SKM-1 (cell line): ENCODE measurements around the gene HYDIN.

Source experiments
- DNase-seq: peaks from one replicate; lab custom pipeline; 2025; ENCODE audit not compliant: unreplicated experiment; lab: John Stamatoyannopoulos, UW

HYDIN gene

DNA sequence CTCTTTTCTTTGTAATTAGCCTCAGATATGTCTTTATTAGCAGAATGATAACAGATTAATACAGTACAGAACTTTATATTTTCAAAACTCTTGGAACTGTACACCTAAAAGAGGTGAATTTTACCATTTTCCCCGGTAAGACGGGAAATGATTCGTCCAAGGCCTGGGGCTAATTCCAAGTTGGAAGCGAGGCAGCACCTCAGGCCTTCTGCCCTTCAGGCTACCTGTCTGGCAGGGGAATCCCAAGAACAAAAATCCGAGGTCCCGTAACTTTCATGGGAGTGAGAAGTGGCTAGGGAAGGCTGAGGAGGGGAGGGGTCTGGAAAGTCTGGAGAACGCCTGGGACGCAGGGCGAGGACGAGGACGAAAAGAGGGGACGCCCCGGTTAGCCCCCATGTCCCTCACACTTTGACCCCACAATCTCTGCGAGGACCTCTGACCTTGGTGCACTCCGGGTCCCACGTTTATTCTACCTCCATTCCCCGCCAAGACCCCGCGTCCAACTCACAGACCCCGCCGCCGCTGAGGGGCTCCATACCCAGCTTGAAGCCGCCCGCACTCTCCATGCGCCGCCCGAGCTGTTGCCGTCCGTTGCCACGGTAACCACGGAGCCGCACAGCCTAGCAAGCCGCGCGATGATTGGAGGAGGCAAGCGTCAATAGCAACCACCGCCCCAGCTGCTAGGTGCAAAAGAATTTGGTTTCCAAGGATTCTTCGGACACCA lies at the start of gene HYDIN:
Gene HYDIN, minus strand, starts transcription at position 601 of the 724 bp plus-strand sequence. CDS start 43,827 bp downstream, outside the sequence.
- no peak for DNase-seq

GRCh38 chr16:71276589-71277334 lies 46.2 kb upstream of the HYDIN start:
- DNase-seq = no peak

DNA sequence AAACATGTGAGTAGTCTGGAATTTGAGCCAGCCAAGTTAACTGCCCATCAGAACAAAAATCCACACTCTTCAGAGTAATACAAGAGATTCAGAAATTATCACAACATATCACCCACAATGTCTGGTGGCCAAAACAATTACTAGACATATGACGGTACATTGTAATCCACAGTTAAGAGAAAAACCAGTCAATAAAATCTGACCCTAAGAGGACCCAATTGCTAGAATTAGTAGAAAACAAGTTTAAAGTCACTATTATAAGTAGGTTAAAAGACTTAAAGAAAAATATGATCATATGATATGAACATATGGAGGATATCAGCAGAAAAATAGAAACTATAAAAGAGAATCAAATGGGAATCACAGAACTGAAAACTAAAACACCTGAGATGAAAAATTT lies 42.9 kb upstream of the HYDIN start:
- no peak for DNase-seq

- no peak for DNase-seq
Observed at GRCh38 chr16:71264299-71264698, 33.8 kb upstream of the HYDIN start.

DNA sequence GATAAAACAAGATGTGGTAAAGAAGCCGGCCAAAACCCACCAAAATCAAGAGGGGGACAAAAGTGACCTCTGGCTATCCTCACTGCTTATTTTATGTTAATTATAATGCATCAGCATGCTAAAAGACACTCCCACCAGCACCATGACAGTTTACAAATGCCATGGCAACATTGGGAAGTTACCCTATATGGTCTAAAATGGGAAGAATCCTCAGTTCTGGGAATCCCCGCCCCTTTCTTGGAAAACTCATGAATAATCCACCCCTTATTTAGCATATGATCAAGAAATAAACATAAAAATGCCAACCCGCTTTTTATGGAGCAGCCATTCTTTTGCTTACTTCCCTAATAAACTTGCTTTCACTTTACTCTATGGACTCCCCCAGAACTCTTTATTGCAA lies 33.1 kb upstream of the HYDIN start:
- no peak for DNase-seq

GRCh38 chr16:71262391-71262790 lies 31.9 kb upstream of the HYDIN start:
- no peak for DNase-seq

- DNase-seq = no peak
Observed at GRCh38 chr16:71260995-71261394, 30.5 kb upstream of the HYDIN start.

- DNase-seq = no peak
Observed at GRCh38 chr16:71259086-71259485, 28.6 kb upstream of the HYDIN start.

DNA sequence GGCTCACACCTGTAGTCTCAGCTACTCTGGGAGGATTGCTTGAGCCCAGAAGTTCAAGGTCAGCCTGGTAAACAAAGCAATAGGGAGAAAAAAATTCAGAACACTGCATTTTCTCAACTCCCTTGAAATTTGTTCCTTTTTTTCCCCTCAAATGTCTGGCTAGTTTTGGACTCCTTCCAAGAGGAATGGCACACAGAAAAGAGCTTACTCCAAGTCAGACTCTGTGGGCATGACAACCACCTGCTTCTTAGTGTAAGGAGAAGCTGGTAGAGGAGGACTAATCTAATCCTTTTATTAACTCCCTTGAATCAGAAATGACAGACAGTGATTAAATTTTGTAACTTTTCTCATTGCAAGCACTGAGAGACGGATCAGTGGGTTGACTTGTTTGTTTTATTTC lies 27.9 kb upstream of the HYDIN start:
- no peak for DNase-seq

DNA sequence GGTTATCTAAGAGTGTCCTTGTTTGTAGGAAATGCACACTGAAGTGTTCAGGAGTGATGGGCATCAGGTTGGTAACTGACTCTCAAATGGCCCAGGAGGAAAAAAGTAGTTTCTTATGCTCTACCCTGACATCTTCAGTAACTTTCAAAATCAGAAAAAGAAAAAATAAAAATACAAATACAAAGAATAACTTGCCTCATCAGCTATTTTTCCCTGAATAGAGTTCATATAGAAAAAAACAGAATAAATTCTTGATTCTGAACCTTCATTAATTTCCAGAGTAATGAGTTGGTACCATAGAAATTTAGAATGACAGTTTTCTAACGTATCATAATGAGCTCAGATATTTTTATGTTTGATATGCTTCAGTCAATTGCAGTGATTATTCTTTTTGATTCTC lies 27.2 kb upstream of the HYDIN start:
- no peak for DNase-seq

DNA sequence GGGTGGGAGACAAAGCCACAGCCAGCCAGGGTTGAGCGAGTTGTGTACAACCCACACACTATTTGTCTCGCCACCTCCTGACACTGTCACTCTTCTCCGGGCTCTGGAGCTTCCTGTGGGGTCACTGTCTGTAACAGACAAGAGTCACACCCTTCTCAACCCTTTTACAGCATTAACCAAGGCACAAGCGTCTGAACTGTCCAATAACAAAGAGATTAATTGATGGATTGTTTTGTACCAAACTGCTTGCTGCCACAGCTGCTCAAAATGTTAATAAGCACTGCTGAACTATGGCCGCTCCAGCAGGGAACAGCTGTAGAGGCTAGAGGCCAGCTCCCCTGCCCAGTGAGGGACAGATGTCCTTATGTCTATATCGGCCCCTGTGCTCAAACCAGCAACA lies 25.2 kb upstream of the HYDIN start:
- DNase-seq = no peak

DNA sequence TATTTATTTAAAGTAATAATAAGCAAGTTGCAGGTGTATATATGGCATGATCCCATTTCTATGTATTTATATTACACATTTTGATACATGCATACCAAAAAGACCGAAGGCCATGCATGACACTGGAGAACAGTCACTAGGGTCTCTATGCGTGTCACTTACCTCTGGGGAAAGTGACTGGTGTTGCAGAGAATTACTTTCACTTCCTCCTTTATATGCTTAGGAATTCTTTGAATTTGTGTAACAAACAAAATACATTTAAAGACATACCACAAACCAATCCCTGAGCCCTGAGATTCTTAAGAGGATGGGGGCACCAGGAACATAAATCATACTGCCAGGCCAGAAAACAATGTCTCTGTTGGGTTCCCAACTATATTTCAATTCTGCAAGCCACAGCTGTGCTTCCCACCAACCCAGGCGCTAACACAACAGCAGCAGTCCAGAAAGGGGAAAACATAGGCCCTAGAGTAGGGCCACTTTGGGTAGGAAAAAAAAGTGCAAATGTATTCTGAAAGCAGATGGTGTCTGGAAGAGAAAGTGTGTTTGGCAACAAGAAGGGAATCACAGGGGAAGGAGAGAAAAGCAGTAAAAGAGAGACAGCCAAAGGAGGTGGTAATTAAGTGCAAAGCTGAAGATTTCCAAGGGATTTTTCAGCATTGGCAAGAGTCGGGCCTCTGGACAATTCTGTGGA lies 24.5 kb upstream of the HYDIN start:
- no peak for DNase-seq

DNA sequence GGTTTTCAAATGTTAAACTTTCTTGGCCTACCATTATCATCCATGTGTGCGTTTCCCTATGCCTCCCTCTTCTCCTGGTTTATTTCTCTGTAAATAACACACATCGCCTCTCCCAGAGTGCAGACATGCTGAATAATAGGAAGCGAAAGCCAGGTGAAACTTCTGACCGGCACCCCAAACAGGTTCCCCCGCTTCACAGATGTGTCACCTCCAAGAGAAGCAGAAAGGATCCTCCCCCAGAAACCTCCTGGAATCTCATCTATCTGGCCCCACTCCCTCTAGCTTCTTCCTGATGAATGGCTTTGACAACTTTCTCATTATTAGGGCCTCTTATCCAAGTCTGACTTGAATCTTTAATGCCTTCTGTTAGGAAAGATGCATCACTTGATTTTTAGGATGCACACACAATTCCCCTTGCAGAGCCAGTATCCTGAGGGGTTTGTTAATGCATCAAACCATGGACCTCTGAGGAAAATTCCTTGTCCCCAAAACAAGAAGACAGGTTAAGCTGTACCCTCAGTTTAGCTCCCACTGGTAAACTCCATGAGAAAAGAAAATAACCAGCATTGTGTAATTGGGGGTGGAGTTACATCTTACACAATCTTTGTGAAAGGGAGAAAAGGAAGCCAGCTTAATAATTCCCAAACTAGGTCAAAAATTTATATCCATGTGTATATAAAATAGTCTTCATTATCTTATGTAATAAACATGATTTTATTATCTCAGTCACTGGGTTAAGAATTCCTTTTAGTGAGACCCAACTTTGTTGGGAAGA lies 20.1 kb upstream of the HYDIN start:
- no peak for DNase-seq

GRCh38 chr16:71249399-71249798 lies 18.9 kb upstream of the HYDIN start:
- no peak for DNase-seq

- DNase-seq = no peak
Observed at GRCh38 chr16:71247478-71247877, 17.0 kb upstream of the HYDIN start.

DNA sequence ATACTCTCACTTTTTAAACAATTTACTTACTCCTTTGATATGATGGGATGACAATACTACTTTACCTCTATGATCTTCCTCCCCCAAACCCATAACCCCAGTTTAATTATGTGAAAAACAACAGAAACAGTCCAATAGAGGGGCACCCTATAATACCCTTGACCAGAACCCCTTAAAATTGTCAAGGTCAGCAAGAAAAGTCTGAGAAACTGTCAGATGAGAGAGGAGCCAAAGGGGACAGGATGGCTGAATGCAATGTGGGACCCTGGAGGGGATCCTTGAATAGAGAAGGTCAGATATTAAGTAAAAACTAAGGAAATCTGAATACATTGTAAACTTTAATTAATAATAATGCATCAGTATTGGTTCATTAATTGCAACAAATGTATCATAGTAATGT lies 15.8 kb upstream of the HYDIN start:
- no peak for DNase-seq

GRCh38 chr16:71244521-71244920 lies 14.0 kb upstream of the HYDIN start:
- no peak for DNase-seq

GRCh38 chr16:71242601-71243000 lies 12.1 kb upstream of the HYDIN start:
- no peak for DNase-seq

- no peak for DNase-seq
Observed at GRCh38 chr16:71242036-71242435, 11.5 kb upstream of the HYDIN start.

DNA sequence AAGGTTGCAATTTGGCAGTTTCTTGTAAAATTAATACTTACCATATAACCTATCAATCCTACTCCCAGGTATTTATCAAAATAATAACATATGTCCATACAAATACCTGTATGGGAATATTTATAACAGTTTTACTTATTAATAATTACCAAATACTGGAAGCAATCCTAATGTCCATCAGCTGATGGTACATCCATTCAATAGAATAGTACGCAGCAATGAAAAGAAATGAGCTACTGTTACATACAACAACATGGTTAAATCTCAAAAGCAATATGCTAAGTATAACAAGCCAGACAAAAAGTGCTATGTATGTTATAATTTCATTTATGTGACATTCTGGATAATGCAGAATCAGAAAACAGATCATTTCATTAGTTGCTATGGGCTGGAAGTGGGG lies 1.2 kb downstream of the HYDIN start:
- no peak for DNase-seq
